Stimulated activated CD4-positive, alpha-beta T cell treated with anti-CD3 and anti-CD28 coated beads, Interleukin-2, amount 100 ng/mL, for 4 hours (primary cell): ENCODE data around the gene DBX1.
"Not testable (repeated sequence)": the region's sequence is repeated elsewhere in the genome, so short reads cannot be mapped to it uniquely, and the experiment has no call there.

Experiments used
- DNase-seq: peaks from one replicate; pipeline ENCODE4 v3.0.0-alpha.2; 2020; ENCODE audit warnings: low read depth

The DBX1 gene

DNA sequence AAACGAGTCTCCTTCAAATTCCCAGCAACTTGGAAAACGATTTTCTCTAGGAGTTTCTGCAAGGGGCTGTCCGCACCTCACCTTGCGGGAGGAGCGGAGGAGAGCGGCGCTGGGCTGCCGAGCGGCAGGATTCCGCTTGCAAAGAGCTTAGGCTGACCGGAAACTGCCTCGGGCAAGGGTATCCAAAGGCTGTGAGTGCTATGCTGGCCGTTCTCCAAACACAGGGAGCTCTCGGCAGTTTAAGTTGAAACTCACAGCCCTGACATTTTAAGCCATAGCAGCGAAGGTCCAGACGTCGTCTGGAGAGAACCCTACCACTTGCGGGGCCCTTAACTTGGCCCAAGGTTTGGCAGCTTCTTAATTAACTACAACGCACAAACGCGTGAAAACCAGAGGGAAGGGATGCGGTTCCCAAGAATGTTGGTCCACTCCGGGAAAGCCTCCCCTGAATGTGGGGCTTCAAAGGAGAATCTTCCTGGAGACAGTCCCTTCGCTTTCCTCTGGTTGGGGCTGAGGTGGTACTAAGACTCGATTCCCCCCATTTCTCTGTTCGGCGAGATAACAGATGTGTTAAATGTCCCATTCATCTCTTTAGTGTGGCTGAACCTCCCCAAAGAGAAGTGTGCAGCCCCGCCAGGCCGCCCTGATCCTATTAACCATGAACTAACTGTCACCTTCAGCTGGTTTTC, 1.1 kb upstream of the DBX1 start:
- no peak for DNase-seq

- DNase-seq = no peak
Observed at GRCh38 chr11:20159466-20160381, 551 bp downstream of the DBX1 start.

DNA sequence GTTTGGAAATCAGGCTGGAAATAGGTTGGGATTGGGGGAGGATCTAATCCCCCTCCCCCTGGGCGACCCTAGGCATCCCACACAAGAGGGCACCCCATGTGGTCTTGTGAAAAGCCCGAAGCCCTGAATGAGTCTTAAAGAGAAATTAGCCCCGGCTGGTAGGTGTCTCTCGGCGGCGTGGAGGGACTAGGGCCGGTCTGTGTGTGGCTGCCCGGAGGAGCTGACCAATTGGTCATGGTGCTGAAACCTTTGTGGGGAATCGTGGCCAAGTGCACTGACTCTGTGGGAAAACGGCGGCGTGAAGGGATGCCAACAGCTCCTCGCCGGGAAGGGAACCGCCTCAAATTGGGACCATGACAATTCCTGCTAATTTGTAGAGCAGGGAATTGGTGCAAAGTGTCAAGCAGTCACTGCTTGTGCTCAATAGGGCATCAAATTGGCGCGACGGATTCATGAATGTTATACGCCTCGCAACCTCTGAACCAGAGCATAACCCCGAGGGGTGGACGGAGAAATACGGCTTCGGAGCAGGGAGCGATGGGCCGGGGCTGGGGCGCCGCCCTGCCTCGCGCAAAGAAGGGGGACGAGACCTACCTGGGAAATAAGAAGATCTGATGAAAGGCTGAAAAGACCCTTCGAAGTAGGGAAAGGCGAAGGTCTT, 1.5 kb downstream of the DBX1 start:
- DNase-seq = no peak

DNA sequence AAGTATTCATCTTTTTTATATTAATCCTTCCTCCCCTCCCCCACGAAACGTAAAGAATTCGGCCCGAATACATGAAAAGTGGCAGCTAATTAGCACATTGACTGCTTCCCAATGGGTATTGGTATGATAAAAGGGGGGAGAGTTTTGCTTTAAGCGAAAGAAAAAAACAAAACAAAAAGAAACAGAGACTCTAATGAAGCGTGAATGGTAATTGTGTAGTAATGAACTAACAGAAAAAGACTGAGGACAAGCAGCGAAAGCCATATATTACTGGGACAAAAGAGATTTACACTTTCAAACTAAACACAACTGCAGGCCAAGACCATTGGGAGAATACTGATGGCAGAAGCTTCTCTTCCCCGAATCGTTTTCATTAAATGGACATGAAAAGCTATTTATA, 2.5 kb downstream of the DBX1 start:
- no peak for DNase-seq

DNA sequence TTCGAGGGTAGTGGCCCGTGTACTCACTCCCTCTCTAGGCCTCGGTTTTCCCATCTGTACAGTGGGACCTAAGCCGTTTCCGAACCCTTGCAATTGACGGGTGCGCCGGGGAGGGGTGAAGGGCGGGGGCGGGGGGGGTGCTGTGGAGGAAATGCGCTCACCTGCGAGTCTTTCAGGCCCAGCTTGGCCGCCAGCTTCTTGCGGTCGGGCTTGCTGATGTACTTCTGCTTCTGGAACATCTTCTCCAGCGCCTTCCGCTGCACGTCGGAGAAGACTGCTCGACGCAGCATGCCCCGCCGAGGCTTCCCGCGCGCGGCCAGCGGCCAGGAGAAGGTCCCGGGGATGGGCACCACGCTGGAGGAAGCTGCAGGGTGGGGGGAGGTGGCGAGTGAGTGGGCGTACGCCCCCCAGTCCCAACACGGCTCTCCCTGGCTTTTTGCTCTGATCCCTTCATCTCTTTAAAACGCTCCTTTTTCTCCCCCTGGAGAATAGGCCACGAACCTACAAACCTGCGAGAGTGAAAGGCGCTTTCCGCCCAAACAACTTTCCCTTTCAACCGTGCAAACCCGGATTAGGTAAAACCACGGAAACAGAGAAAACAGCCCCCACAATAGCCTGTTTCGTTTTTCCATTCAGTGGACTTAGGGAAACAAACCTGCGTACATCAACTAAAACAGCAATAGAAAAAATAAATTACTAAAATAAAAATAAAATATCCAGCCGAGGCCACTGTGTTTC, 3.2 kb downstream of the DBX1 start:
- peak; percentile 16 for DNase-seq

- DNase-seq = peak; percentile 53
Observed at GRCh38 chr11:20156280-20156875, 3.9 kb downstream of the DBX1 start.

DNA sequence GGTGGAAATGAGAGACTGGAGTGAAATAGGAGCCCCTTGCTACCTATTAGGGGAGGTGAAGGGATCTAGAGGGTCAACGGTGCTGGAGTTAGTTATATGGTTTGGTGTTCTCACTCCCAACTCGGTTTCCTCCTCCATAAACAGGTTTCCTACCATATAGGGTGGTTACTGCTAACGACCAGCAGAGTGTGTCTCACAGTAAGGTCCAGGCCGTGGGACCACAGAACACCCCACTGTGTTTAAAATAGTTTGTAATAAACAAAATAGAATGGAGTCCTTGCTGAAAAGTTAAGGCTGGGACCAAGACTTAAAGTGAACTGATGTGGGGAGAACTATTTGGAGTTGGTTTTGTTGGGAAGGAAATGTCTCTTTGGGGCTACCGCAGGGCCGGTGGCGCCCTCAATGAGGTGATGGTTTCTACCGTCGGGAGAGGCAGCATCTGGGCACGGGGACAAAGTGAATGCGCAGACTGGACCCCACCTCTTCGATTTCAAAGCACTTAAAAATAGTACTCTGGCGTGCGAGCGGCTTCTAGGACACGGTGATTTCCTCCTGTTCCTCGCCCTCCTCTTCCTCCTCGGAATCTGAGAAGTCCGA, 4.5 kb downstream of the DBX1 start:
- DNase-seq = no peak

- no peak for DNase-seq
Observed at GRCh38 chr11:20154381-20154780, 5.9 kb downstream of the DBX1 start.

- no peak for DNase-seq
Observed at GRCh38 chr11:20138707-20139106, 21.6 kb downstream of the DBX1 start.

DNA sequence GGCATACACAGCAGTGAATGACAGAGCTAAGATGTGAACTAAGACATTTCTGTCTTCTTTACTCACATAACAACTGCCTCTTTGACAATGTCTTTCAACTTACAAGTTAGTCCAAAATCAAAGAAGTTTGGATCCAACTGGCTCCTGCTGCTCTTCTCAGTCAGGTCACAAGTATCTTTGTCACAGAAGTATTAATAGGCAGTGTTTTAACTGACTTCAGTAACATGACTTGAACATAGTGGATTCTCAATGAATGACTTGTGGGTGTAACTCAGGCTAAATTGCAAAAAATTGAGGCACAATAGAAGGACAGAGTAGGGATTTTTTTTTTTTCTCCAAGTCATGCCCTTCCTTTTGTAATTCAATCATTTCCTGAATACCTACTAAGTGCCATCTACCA, 22.6 kb downstream of the DBX1 start:
- no peak for DNase-seq

DNA sequence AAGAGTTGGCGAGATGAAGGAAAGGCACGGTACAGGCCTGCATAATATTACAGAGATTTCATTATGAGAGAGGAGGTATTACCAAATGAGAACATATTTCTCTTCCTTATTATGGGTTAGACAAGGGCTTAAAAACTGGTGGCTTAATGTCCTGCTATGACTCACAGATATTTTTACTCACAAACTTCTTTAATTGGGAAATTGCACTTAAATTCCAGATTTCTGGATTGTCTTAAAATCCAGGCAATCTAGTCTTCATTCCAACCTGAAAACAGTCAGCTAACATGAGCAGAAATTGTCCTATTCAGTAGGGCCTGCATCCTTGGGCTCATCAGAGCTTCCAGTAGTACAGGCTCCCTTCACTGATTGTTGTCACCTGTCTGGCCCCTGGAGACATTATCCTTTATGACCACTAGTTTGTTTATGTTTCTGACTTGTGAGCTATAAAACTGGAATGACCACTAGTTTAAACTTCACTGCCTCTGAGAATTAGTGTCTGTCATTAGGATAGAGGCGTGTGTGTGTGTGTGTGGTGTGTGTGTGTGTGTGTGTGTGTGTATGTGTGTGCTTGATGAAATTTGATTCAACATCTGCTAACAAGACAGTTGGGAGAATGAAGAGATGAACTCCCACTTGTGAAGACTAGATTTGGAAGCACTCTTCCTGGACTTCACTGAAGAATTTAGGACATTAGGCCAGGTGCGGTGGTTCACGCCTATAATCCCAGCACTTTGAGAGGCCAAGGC, 25.1 kb downstream of the DBX1 start:
- DNase-seq = no peak

GRCh38 chr11:20132667-20133039, 27.6 kb downstream of the DBX1 start:
- DNase-seq = no peak

DNA sequence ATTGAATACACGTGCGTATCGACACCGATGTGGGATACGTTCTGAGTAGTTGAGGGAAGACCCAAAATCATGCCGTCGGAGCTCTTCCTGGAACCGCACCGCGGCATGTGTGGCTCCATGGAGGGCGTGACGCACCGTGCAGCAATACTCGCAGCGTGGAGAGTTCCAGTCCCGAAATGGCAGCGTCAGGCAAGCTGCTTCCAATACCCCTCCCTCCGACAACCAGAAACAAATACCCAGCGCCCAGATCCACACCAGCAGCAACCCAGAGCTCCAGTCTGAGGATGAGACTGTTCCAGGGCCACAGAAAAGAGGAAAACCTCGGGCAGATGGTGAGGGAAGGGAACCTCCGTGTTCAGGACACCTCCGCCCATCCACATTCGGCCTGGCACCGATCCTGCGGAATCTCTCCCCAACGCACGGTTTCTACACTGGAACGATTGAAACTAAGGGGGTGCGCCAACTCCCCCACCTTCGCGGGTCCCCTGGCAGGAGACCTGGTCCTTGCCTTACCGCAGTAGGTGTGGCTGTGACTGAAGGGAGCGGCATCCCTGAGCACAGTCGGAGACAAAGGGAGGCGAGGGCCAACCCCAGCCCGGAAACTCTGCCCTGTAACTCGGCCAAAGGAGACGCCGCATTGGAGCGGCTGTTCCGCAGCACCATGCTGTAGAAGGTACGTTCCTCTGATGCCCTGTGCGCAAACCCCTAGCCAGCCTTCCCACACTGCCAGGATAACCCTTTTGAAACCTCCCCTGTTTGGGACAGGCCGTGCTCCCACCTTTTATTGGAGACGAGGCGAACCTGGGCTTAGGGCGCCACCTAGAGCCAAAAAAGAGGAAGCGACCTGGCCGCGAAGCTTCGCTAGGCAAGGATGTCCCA, 28.2 kb downstream of the DBX1 start:
- no peak for DNase-seq

DNA sequence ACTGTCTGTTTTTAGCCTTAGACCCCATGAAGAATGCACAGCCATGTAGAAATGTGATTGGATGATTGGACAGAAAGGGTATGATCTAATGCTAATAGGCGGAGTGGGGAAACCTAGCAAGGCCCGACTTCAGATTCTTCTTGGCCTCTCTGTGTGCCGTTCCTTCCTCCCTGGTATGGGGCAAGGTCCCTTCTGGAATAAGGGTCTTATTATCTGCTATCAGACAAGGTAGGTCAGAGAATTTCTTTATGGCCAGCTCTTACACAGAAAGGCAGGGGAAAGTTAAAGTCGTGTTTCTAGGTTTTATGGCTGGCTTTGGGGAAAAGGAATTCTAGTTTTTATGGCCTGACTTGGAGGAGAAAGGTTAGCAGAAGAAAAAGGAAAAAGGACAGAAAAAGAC, 30.6 kb downstream of the DBX1 start:
- DNase-seq = no peak

DNA sequence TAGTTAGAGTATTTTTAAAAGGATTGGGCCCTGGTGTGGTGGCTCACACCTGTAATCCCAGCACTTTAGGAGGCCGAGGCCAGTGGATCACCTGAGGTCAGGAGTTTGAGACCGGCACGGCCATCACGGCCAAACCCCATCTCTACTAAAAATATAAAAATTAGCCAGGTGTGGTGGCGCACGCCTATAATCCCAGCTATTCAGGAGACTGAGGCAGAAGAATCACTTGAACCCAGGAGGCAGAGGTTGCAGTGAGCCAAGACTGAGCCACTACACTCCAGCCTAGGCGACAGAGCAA, 31.8 kb downstream of the DBX1 start:
- DNase-seq = not testable (repeated sequence)

DNA sequence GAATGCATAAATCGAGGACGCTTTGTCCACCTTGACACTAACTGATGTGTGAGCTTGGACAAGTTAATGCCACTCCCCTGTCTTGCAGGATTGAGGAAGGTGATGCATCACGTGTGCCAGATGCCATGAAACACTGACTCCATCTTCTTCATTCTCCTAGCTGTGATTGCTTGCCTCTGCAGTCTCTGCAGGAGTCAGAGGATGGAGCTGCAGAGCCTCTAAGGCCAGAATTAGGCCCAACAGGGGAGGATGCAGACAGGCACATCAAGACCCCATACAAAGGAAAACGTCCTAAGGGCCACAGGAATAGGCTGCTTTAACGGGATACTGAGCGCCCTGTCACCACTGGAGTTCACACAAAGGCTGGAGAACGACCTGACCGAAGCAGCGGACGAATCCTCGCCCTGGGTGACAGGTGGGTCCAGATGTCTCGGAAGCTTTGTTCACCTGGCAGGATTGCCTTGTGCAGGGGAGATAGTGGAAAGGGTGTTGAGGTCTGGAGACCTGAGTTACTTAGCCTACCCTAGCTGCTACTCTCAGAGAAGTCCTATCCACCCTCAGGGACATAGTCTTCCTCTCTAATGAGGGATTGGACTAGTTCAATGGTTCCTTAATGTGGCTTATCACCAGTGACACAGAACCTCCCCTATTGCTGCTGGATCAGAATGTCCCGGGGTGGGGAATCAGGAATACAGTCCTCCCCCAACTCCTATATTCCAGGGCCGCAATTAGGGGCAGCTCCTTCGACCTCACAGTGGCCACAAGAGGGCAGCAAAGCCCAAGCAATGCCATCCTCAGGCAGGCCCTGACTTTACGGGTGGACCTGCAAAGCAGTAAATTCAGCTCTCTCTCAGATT, 32.4 kb downstream of the DBX1 start:
- DNase-seq = peak; percentile 61

- no peak for DNase-seq
Observed at GRCh38 chr11:20126724-20127123, 33.6 kb downstream of the DBX1 start.

DNA sequence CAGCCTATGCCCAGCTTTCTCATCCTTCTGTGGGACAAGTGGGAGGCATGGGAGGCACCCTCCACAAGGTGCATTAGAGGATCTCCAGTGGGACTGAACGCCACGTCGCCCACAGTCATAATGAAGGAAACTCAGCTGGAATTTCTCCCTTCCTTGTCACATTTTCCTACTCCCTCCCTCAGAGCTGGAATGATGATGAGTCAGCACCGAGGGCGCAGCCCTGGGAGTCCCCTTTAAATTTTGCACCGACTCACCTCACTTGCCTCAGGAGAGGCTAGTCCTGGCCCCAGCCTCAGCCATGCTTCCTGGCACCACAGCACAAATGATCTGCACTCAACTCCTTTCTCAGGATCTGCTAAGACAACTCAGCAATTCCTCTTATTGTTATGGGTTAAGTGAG, 34.3 kb downstream of the DBX1 start:
- no peak for DNase-seq

DNA sequence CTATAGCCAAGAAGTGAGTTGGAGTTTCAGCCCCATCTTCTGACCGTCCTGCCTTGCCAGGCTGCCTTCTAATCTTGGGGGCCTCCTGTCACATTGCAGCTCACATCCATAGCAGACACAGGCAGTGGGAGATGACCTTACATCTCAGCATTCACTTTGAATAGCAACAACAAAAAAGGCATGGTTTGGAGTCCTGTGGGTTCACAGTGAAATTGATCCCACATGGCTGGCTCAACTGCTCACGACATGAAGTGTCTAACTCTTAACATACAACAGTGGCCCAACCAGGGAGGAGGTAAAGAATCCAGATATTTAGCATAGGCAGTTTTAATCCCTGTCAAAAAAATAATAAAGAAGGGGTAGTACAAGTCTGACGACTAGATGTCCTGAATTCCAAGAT, 38.1 kb downstream of the DBX1 start:
- no peak for DNase-seq
